WTC11 (cell line): ENCODE results near the gene RIN3. TPM values are rescaled to one million over a fixed set of nuclear protein-coding genes. Genes with fewer than 3 reads are reported as not detected.

Experiments used
- ATAC-seq: fragments of 200-7000 bp; cut with Tn5 transposase; 2 replicates; pipeline ENCODE4 v1.10.0; 2021; ENCODE audit warnings: mild to moderate bottlenecking, moderate library complexity
- CTCF ChIA-PET: fragments of 300-600 bp; sonication (Branson Sonifier 250); formaldehyde crosslinking; loops from one replicate; lab custom pipeline; 2021; ENCODE audit warnings: antibody characterized with exemption; lab: Charles Lee
- POLR2A ChIA-PET: fragments of 350-600 bp; sonication (Branson Sonifier 250); formaldehyde crosslinking; loops from one replicate; lab custom pipeline; 2021; ENCODE audit warnings: antibody characterized with exemption; lab: Charles Lee
- DNase-seq: peaks from one replicate; pipeline ENCODE4 v3.0.0; 2021; ENCODE audit warnings: low spot score
- H3K27ac Mint-ChIP-seq: 2 replicates; pipeline ENCODE4 v1.8.0; 2021; ENCODE audit warnings: mixed read lengths
- H3K27me3 Mint-ChIP-seq: 2 replicates; pipeline ENCODE4 v1.8.0; 2021; ENCODE audit warnings: low read depth, mild to moderate bottlenecking, moderate library complexity, mixed read lengths
- H3K36me3 Mint-ChIP-seq: 2 replicates; pipeline ENCODE4 v1.8.0; 2021; ENCODE audit warnings: mixed read lengths
- H3K4me1 Mint-ChIP-seq: 2 replicates; pipeline ENCODE4 v1.8.0; 2022; ENCODE audit warnings: mixed read lengths
- H3K4me3 Mint-ChIP-seq: 2 replicates; pipeline ENCODE4 v1.8.0; 2021; ENCODE audit warnings: mild to moderate bottlenecking, moderate library complexity, mixed read lengths
- H3K9me3 Mint-ChIP-seq: 2 replicates; pipeline ENCODE4 v1.8.0; 2021; ENCODE audit warnings: mixed read lengths
- EMX1 ChIP-seq: fragments of 250-450 bp; sonication (Bioruptor Pico); IDR thresholded peaks from 2 replicates; pipeline ENCODE4 v1.8.0; 2021; ENCODE audit warnings: mild to moderate bottlenecking
- FOXK1 ChIP-seq: sonication (generic); formaldehyde crosslinking; IDR thresholded peaks from 2 replicates; pipeline ENCODE4 v1.8.0; 2022; ENCODE audit warnings: mild to moderate bottlenecking, moderate library complexity, missing genetic modification reagents
- IRF2 ChIP-seq: sonication (generic); formaldehyde crosslinking; IDR thresholded peaks from 2 replicates; pipeline ENCODE4 v1.8.0; 2022; ENCODE audit warnings: low read depth, missing genetic modification reagents, borderline replicate concordance
- JAZF1 ChIP-seq: fragments of 250-450 bp; sonication (Bioruptor Pico); IDR thresholded peaks from 2 replicates; pipeline ENCODE4 v1.9.0; 2021; ENCODE audit warnings: moderate library complexity, mild to moderate bottlenecking, inconsistent platforms
- MXD4 ChIP-seq: fragments of 250-450 bp; sonication (Bioruptor Pico); IDR thresholded peaks from 2 replicates; pipeline ENCODE4 v1.8.0; 2021; ENCODE audit warnings: mild to moderate bottlenecking, moderate library complexity, borderline replicate concordance
- MYBL2 ChIP-seq: sonication (generic); formaldehyde crosslinking; IDR thresholded peaks from 2 replicates; pipeline ENCODE4 v1.8.1; 2023; ENCODE audit warnings: mild to moderate bottlenecking, moderate library complexity, missing genetic modification reagents
- NFE2L1 ChIP-seq: sonication (generic); formaldehyde crosslinking; IDR thresholded peaks from 2 replicates; pipeline ENCODE4 v1.8.1; 2023; ENCODE audit warnings: missing genetic modification reagents
- NFYB ChIP-seq: sonication (generic); formaldehyde crosslinking; conservative IDR thresholded peaks from 2 replicates; pipeline ENCODE4 v1.8.0; 2022; ENCODE audit warnings: low read depth, missing genetic modification reagents
- RELA ChIP-seq: sonication (generic); formaldehyde crosslinking; IDR thresholded peaks from 2 replicates; pipeline ENCODE4 v1.8.1; 2022; ENCODE audit warnings: missing genetic modification reagents, mild to moderate bottlenecking, borderline replicate concordance
- RORB ChIP-seq: fragments of 250-450 bp; sonication (Bioruptor Pico); IDR thresholded peaks from 2 replicates; pipeline ENCODE4 v1.9.0; 2021; ENCODE audit warnings: mild to moderate bottlenecking
- SMAD3 ChIP-seq: sonication (generic); formaldehyde crosslinking; IDR thresholded peaks from 2 replicates; pipeline ENCODE4 v1.8.0; 2022; ENCODE audit warnings: missing genetic modification reagents, mild to moderate bottlenecking, borderline replicate concordance
- SOX15 ChIP-seq: fragments of 250-450 bp; sonication (Bioruptor Pico); IDR thresholded peaks from 2 replicates; pipeline ENCODE4 v1.9.0; 2021; ENCODE audit warnings: mild to moderate bottlenecking
- ZNF121 ChIP-seq: sonication (generic); formaldehyde crosslinking; IDR thresholded peaks from 2 replicates; pipeline ENCODE4 v1.8.0; 2023; ENCODE audit warnings: missing genetic modification reagents
- ZNF219 ChIP-seq: sonication (generic); formaldehyde crosslinking; IDR thresholded peaks from 2 replicates; pipeline ENCODE4 v1.8.0; 2023; ENCODE audit warnings: missing genetic modification reagents, mild to moderate bottlenecking, borderline replicate concordance
- ZNF232 ChIP-seq: sonication (generic); formaldehyde crosslinking; IDR thresholded peaks from 2 replicates; pipeline ENCODE4 v1.8.0; 2022; ENCODE audit warnings: mild to moderate bottlenecking, missing genetic modification reagents
- ZNF263 ChIP-seq: sonication (generic); formaldehyde crosslinking; IDR thresholded peaks from 2 replicates; pipeline ENCODE4 v1.8.1; 2022; ENCODE audit warnings: low read depth, mild to moderate bottlenecking, moderate library complexity, missing genetic modification reagents
- ZNF423 ChIP-seq: fragments of 250-450 bp; sonication (Bioruptor Pico); IDR thresholded peaks from 2 replicates; pipeline ENCODE4 v2.1.2; 2022; ENCODE audit warnings: mild to moderate bottlenecking, moderate library complexity
- total RNA-seq: library from RNA; stranded (reverse); gene quantifications from 3 replicates; pipeline ENCODE4 v1.2.3, GENCODE V29; 2021
- TF ChIP-seq, protein P1 (sequence below): sonication (generic); formaldehyde crosslinking; IDR thresholded peaks from 2 replicates; pipeline ENCODE4 v1.8.0; 2022; ENCODE audit warnings: mild to moderate bottlenecking, missing genetic modification reagents
- TF ChIP-seq, protein P2 (sequence below): sonication (generic); formaldehyde crosslinking; IDR thresholded peaks from 2 replicates; pipeline ENCODE4 v1.8.0; 2022; ENCODE audit warnings: mild to moderate bottlenecking, missing genetic modification reagents
- TF ChIP-seq, protein P3 (sequence below): fragments of 250-450 bp; sonication (Bioruptor Pico); IDR thresholded peaks from 2 replicates; pipeline ENCODE4 v1.9.0; 2021; ENCODE audit warnings: mild to moderate bottlenecking
- TF ChIP-seq, protein P4 (sequence below): fragments of 250-450 bp; sonication (Bioruptor Pico); conservative IDR thresholded peaks from 2 replicates; pipeline ENCODE4 v1.9.0; 2021; ENCODE audit warnings: mild to moderate bottlenecking
- TF ChIP-seq, protein P5 (sequence below): sonication (generic); formaldehyde crosslinking; IDR thresholded peaks from 2 replicates; pipeline ENCODE4 v1.8.1; 2023; ENCODE audit warnings: mild to moderate bottlenecking, moderate library complexity, missing genetic modification reagents
- TF ChIP-seq, protein P6 (sequence below): sonication (generic); formaldehyde crosslinking; IDR thresholded peaks from 2 replicates; pipeline ENCODE4 v1.8.1; 2022; ENCODE audit warnings: missing genetic modification reagents, borderline replicate concordance
- TF ChIP-seq, protein P7 (sequence below): fragments of 250-450 bp; sonication (Bioruptor Pico); IDR thresholded peaks from 2 replicates; pipeline ENCODE4 v1.9.0; 2021; ENCODE audit warnings: mild to moderate bottlenecking

Gene RIN3
- total RNA-seq, 1 experiment from 2014 or later = 3.3 TPM

DNA sequence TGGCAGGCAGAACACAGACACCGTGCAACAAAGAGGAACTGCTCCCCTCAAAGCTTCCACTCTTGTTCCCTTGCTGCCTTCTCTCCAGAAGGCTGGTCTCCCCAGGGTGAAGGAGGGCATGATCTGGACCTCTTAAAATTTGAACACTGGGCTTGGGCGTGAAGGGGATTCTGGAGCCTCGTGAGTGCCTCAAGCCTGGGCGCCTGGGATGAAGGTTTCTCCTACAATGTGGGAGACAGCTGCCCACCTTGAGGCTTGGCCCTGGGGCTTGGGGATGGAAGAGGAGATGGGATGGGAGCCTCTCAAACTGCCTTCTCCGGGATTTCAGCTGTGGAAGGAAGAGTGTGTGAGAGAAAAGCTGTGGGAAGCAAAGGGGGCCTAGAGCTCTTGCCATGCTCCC lies 7.8 kb upstream of the RIN3 start:
- DNase-seq = no peak
- H3K27ac Mint-ChIP-seq = no peak overlapping the region
- ChIA-PET POLR2A (no interaction called here), CTCF (interaction anchor here (0.9 to 1.0 kb wide), 2 partner anchors 108 to 181 kb away, joined by 3 read pairs; no protein-coding TSS in a partner anchor)
- no peaks in the 10 kb centered on the region for H3K9me3 Mint-ChIP-seq
- H3K4me1 Mint-ChIP-seq = peaks cover 9% of the 10 kb centered on the region
- H3K36me3 Mint-ChIP-seq = no peaks in the 10 kb centered on the region
- ATAC-seq = no peak
- TF ChIP-seq ZNF263 (CRISPR knock-in tag) (no peak), JAZF1 (no peak), SOX15 (CRISPR knock-in tag) (no peak), FOXK1 (CRISPR knock-in tag) (no peak), NFYB (CRISPR knock-in tag) (no peak), ZNF423 (CRISPR knock-in tag) (no peak), MYBL2 (no peak)
- TF ChIP-seq, protein P1, sequence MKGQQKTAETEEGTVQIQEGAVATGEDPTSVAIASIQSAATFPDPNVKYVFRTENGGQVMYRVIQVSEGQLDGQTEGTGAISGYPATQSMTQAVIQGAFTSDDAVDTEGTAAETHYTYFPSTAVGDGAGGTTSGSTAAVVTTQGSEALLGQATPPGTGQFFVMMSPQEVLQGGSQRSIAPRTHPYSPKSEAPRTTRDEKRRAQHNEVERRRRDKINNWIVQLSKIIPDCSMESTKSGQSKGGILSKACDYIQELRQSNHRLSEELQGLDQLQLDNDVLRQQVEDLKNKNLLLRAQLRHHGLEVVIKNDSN (CRISPR knock-in tag) = no peak
- TF ChIP-seq, protein P2, sequence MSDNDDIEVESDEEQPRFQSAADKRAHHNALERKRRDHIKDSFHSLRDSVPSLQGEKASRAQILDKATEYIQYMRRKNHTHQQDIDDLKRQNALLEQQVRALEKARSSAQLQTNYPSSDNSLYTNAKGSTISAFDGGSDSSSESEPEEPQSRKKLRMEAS (CRISPR knock-in tag) = no peak
- TF ChIP-seq, protein P3, sequence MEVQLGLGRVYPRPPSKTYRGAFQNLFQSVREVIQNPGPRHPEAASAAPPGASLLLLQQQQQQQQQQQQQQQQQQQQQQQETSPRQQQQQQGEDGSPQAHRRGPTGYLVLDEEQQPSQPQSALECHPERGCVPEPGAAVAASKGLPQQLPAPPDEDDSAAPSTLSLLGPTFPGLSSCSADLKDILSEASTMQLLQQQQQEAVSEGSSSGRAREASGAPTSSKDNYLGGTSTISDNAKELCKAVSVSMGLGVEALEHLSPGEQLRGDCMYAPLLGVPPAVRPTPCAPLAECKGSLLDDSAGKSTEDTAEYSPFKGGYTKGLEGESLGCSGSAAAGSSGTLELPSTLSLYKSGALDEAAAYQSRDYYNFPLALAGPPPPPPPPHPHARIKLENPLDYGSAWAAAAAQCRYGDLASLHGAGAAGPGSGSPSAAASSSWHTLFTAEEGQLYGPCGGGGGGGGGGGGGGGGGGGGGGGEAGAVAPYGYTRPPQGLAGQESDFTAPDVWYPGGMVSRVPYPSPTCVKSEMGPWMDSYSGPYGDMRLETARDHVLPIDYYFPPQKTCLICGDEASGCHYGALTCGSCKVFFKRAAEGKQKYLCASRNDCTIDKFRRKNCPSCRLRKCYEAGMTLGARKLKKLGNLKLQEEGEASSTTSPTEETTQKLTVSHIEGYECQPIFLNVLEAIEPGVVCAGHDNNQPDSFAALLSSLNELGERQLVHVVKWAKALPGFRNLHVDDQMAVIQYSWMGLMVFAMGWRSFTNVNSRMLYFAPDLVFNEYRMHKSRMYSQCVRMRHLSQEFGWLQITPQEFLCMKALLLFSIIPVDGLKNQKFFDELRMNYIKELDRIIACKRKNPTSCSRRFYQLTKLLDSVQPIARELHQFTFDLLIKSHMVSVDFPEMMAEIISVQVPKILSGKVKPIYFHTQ (CRISPR knock-in tag) = no peak
- no peak overlapping the region for H3K4me3 Mint-ChIP-seq
- H3K27me3 Mint-ChIP-seq = no peaks in the 10 kb centered on the region

DNA sequence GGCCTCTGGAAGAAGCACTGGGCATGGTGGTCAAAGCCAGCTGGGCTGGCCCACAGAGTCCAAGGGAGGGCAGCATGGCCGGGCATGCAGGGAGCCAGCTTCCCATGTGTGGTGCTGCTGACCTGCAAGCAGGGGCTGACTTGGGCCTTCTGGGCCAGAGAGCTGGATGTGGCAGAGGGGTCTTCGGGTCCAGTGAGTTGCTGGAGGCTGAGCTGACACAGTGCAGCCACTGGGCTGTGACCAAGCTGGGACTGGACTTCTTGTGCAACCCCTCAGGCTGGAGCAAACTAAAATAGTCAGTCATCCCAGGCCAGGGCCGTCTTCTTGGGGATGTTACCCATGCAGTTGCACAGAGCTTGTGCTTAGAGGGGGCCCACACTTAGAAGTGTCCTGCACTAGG lies 7.3 kb upstream of the RIN3 start:
- no peaks in the 10 kb centered on the region for H3K9me3 Mint-ChIP-seq
- ATAC-seq (no peak), DNase-seq (no peak)
- POLR2A ChIA-PET = interaction anchor here (0.6 kb wide), 1 partner anchor 288 kb away, joined by 5 read pairs; no protein-coding TSS in a partner anchor
- no peaks in the 10 kb centered on the region for H3K36me3 Mint-ChIP-seq
- H3K27me3 Mint-ChIP-seq = no peaks in the 10 kb centered on the region; the same call in 1 of the 2 replicates
- peaks cover 11% of the 10 kb centered on the region for H3K4me1 Mint-ChIP-seq
- no peak overlapping the region for H3K4me3 Mint-ChIP-seq
- CTCF ChIA-PET = interaction anchor here (0.9 to 1.0 kb wide), 2 partner anchors 107 to 181 kb away, joined by 3 read pairs; no protein-coding TSS in a partner anchor
- no peak overlapping the region for H3K27ac Mint-ChIP-seq
- TF ChIP-seq ZNF423 (CRISPR knock-in tag) (no peak), NFE2L1 (CRISPR knock-in tag) (no peak), RORB (CRISPR knock-in tag) (no peak), IRF2 (no peak), ZNF219 (no peak), ZNF121 (CRISPR knock-in tag) (no peak), ZNF232 (no peak), SMAD3 (CRISPR knock-in tag) (no peak), RELA (no peak), MYBL2 (no peak), JAZF1 (no peak), EMX1 (CRISPR knock-in tag) (no peak), MXD4 (CRISPR knock-in tag) (no peak)
- TF ChIP-seq, protein P4, sequence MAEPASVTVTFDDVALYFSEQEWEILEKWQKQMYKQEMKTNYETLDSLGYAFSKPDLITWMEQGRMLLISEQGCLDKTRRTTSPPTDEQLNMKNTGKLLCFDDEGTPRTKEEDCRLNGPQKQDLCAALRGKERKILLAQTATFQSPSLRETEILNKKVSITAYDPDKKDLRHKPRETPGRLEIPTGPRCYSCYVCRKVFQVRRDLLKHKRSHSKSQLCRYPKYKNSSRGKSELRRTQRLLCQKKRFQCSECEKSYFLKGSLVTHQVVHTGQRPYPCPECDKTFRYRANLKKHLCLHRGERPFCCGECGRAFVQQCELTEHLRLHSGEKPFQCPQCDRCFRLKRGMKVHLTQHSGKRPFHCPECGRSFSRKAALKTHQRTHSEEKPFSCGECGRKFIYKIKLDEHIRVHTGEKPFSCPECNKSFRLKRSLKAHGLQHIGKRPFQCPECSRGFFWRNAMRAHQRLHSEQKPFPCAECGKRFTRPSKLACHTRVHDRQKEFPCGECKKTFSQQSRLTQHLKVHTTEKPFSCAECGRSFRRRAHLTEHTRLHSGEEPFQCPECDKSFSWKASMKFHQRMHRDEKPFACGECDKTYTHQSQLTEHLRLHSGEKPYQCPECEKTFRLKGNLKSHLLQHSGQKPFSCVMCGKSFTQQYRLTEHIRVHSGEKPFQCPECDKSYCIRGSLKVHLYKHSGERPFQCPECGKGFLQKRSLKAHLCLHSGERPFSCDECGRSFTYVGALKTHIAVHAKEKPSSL (CRISPR knock-in tag) = no peak
- TF ChIP-seq, protein P5, sequence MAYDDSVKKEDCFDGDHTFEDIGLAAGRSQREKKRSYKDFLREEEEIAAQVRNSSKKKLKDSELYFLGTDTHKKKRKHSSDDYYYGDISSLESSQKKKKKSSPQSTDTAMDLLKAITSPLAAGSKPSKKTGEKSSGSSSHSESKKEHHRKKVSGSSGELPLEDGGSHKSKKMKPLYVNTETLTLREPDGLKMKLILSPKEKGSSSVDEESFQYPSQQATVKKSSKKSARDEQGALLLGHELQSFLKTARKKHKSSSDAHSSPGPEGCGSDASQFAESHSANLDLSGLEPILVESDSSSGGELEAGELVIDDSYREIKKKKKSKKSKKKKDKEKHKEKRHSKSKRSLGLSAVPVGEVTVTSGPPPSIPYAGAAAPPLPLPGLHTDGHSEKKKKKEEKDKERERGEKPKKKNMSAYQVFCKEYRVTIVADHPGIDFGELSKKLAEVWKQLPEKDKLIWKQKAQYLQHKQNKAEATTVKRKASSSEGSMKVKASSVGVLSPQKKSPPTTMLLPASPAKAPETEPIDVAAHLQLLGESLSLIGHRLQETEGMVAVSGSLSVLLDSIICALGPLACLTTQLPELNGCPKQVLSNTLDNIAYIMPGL (CRISPR knock-in tag) = no peak
- TF ChIP-seq, protein P6, sequence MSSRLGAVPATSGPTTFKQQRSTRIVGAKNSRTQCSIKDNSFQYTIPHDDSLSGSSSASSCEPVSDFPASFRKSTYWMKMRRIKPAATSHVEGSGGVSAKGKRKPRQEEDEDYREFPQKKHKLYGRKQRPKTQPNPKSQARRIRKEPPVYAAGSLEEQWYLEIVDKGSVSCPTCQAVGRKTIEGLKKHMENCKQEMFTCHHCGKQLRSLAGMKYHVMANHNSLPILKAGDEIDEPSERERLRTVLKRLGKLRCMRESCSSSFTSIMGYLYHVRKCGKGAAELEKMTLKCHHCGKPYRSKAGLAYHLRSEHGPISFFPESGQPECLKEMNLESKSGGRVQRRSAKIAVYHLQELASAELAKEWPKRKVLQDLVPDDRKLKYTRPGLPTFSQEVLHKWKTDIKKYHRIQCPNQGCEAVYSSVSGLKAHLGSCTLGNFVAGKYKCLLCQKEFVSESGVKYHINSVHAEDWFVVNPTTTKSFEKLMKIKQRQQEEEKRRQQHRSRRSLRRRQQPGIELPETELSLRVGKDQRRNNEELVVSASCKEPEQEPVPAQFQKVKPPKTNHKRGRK (CRISPR knock-in tag) = no peak
- TF ChIP-seq, protein P7, sequence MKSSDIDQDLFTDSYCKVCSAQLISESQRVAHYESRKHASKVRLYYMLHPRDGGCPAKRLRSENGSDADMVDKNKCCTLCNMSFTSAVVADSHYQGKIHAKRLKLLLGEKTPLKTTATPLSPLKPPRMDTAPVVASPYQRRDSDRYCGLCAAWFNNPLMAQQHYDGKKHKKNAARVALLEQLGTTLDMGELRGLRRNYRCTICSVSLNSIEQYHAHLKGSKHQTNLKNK (CRISPR knock-in tag) = no peak
